Measurements from ENCODE around the gene ARSA.
A peak's percentile ranks its signal among the peaks of the same experiment; 100 is the strongest.

DNA sequence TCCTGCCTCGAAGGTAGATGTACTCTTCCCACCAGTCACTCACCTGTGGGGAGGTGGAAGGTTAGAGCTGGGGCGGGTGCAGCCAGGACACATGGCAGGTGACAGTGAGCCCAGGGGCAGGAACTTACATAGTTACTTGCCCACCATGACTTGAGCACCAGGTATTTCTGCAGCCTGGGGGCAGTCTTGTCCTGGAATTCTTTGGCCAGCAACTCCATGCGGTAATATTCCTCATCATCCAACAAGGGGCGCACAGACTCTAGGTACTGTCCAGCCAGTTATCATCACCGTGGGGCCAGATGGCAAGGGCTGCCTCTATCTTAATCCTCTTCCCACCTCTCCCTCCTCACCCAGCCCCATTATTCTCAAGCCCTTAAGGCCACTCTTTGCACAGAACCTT is 51.9 kb downstream of the ARSA start:
- no peak for TF ChIP-seq POLR2A (IDR thresholded peaks at IDR 0.05)
- peak in 4 of 6 experiments; percentile 15 to 30 (median 20) for TF ChIP-seq CTCF (IDR thresholded peaks at IDR 0.05)
